GM18498 (cell line): Measurements from ENCODE around the gene ZNF142.
"Not testable (repeated sequence)": the region's sequence is repeated elsewhere in the genome, so short reads cannot be mapped to it uniquely, and the experiment has no call there.

ENCODE experiments used
- ATAC-seq: cut with Tn5 transposase; IDR thresholded peaks from one replicate; pipeline ENCODE4 v1.9.1; 2021; ENCODE audit warnings: mild to moderate bottlenecking, moderate library complexity; ENCODE audit not compliant: unreplicated experiment

The ZNF142 gene

GRCh38 chr2:218659258-218659987 is at the start of gene ZNF142, which contains the start of gene BCS1L:
Gene ZNF142, minus strand, starts transcription at chr2:218659623. Its CDS starts 3,194 bp downstream, at chr2:218656429.
Gene BCS1L, plus strand, starts transcription at chr2:218659683. Its CDS starts 1,305 bp downstream, at chr2:218660988.
- peak; percentile 92 for ATAC-seq

GRCh38 chr2:218708086-218708485 is 48.7 kb upstream of the ZNF142 start:
- ATAC-seq, result peak; percentile 30

GRCh38 chr2:218703341-218703740 is 43.9 kb upstream of the ZNF142 start:
- ATAC-seq, result no peak

GRCh38 chr2:218701806-218702205 is 42.4 kb upstream of the ZNF142 start:
- no peak for ATAC-seq

- no peak for ATAC-seq
Measured at GRCh38 chr2:218698885-218699284, 39.5 kb upstream of the ZNF142 start.

- ATAC-seq, result no peak
Measured at GRCh38 chr2:218694405-218695145, 35.2 kb upstream of the ZNF142 start.

- ATAC-seq, result no peak
Measured at GRCh38 chr2:218691234-218691633, 31.8 kb upstream of the ZNF142 start.

GRCh38 chr2:218687400-218688060 is 28.1 kb upstream of the ZNF142 start:
- ATAC-seq, result not testable (repeated sequence)

- no peak for ATAC-seq
Measured at GRCh38 chr2:218680061-218680460, 20.6 kb upstream of the ZNF142 start.

GRCh38 chr2:218679119-218679518 is 19.7 kb upstream of the ZNF142 start:
- no peak for ATAC-seq

GRCh38 chr2:218671654-218672566 is 12.5 kb upstream of the ZNF142 start, which contains the start of the genes RNF25 and STK36:
Gene RNF25, minus strand, starts transcription at chr2:218672002. Its CDS starts 32 bp downstream, at chr2:218671970.
Gene STK36, plus strand, starts transcription at chr2:218672086. Its CDS starts 744 bp downstream, at chr2:218672830.
- ATAC-seq, result peak; percentile 99

- no peak for ATAC-seq
Measured at GRCh38 chr2:218671097-218671653, 11.8 kb upstream of the ZNF142 start.

GRCh38 chr2:218664653-218665052 is 5.2 kb upstream of the ZNF142 start:
- ATAC-seq, result no peak

- ATAC-seq, result no peak
Measured at GRCh38 chr2:218663901-218664300, 4.5 kb upstream of the ZNF142 start.

- no peak for ATAC-seq
Measured at GRCh38 chr2:218662827-218663226, 3.4 kb upstream of the ZNF142 start.

- no peak for ATAC-seq
Measured at GRCh38 chr2:218662377-218662776, 3.0 kb upstream of the ZNF142 start.

- no peak for ATAC-seq
Measured at GRCh38 chr2:218659988-218660358, 550 bp upstream of the ZNF142 start.

- ATAC-seq, result peak; percentile 35
Measured at GRCh38 chr2:218658671-218659257, 659 bp downstream of the ZNF142 start.

GRCh38 chr2:218655751-218656150 is 3.7 kb downstream of the ZNF142 start:
- no peak for ATAC-seq

- no peak for ATAC-seq
Measured at GRCh38 chr2:218648787-218649100, 10.7 kb downstream of the ZNF142 start.
